Neural progenitor cell (in vitro differentiated cells): Measurements from ENCODE around the gene CDKN1A. TPM values are rescaled to one million over a fixed set of nuclear protein-coding genes. Genes with fewer than 3 reads are reported as not detected.

ENCODE experiments used
- DNase-seq: peaks from one replicate; pipeline ENCODE4 v3.0.0-alpha.2; 2016; ENCODE audit warnings: low spot score
- H2AFZ ChIP-seq: fragments of 200-600 bp; sonication (generic); replicated peaks from 2 replicates; pipeline ENCODE4 v1.6.1; 2016; ENCODE audit warnings: antibody characterized with exemption
- H3F3A ChIP-seq: fragments of 200-600 bp; sonication (generic); 2 replicates; pipeline ENCODE4 v1.6.1; 2016; ENCODE audit warnings: antibody characterized with exemption, low read depth
- H3K27ac ChIP-seq: fragments of 200-600 bp; sonication (generic); 2 replicates; pipeline ENCODE4 v1.5.1; 2016; ENCODE audit warnings: mild to moderate bottlenecking
- H3K27me3 ChIP-seq: fragments of 200-600 bp; sonication (generic); 2 replicates; pipeline ENCODE4 v1.6.1; 2016; ENCODE audit warnings: mild to moderate bottlenecking, moderate library complexity
- H3K36me3 ChIP-seq: fragments of 200-600 bp; sonication (generic); 2 replicates; pipeline ENCODE4 v1.5.1; 2016
- H3K4me1 ChIP-seq: fragments of 200-600 bp; sonication (generic); 2 replicates; pipeline ENCODE4 v1.6.1; 2016; ENCODE audit warnings: mixed run types
- H3K4me2 ChIP-seq: fragments of 200-600 bp; sonication (generic); 2 replicates; pipeline ENCODE4 v1.6.1; 2016
- H3K4me3 ChIP-seq: fragments of 200-600 bp; sonication (generic); 2 replicates; pipeline ENCODE4 v1.5.1; 2016
- H3K79me2 ChIP-seq: fragments of 200-600 bp; sonication (generic); 2 replicates; pipeline ENCODE4 v1.6.1; 2016; ENCODE audit warnings: low read depth
- H3K9ac ChIP-seq: fragments of 200-600 bp; sonication (generic); 2 replicates; pipeline ENCODE4 v1.6.1; 2016
- H3K9me3 ChIP-seq: fragments of 200-600 bp; sonication (generic); 2 replicates; pipeline ENCODE4 v1.5.1; 2016; ENCODE audit warnings: low read depth
- H4K20me1 ChIP-seq: fragments of 200-600 bp; sonication (generic); 2 replicates; pipeline ENCODE4 v1.6.1; 2016; ENCODE audit warnings: low read depth
- H3K27ac Mint-ChIP-seq: 3 replicates; pipeline ENCODE4 v1.8.0; 2021; ENCODE audit warnings: mixed read lengths
- H3K27me3 Mint-ChIP-seq: 2 replicates; pipeline ENCODE4 v1.8.0; 2022; ENCODE audit warnings: low read depth, mild to moderate bottlenecking, inconsistent platforms, moderate library complexity, mixed read lengths; ENCODE audit not compliant: insufficient read depth
- H3K36me3 Mint-ChIP-seq: 3 replicates; pipeline ENCODE4 v1.8.0; 2021; ENCODE audit warnings: mixed read lengths
- H3K4me1 Mint-ChIP-seq: 3 replicates; pipeline ENCODE4 v1.8.0; 2021; ENCODE audit warnings: mixed read lengths
- H3K4me3 Mint-ChIP-seq: 3 replicates; pipeline ENCODE4 v1.8.0; 2021; ENCODE audit warnings: mild to moderate bottlenecking, moderate library complexity, mixed read lengths
- H3K9me3 Mint-ChIP-seq: 3 replicates; pipeline ENCODE4 v1.8.0; 2020; ENCODE audit warnings: mixed read lengths
- EZH2 ChIP-seq: fragments of 200-600 bp; sonication (generic); IDR thresholded peaks from 2 replicates; pipeline ENCODE4 v1.6.1; 2017; ENCODE audit warnings: antibody characterized with exemption, mild to moderate bottlenecking, moderate library complexity
- EZH2phosphoT487 ChIP-seq: fragments of 200-600 bp; sonication (generic); IDR thresholded peaks from 2 replicates; pipeline ENCODE4 v1.6.1; 2017; ENCODE audit warnings: antibody characterized with exemption
- total RNA-seq: library from RNA; depleted of rRNA; stranded (reverse); fragments of >200 nt; gene quantifications from 2 replicates; pipeline ENCODE4 v1.2.3, GENCODE V29; 2015; ENCODE audit warnings: low replicate concordance
- TF ChIP-seq, protein P1 (sequence below): fragments of 200-600 bp; sonication (generic); IDR thresholded peaks from 2 replicates; pipeline ENCODE4 v1.5.1; 2017; ENCODE audit warnings: antibody characterized with exemption, mild to moderate bottlenecking

The CDKN1A gene
- 7.0 and 14.1 TPM in 2 replicates for total RNA-seq

DNA sequence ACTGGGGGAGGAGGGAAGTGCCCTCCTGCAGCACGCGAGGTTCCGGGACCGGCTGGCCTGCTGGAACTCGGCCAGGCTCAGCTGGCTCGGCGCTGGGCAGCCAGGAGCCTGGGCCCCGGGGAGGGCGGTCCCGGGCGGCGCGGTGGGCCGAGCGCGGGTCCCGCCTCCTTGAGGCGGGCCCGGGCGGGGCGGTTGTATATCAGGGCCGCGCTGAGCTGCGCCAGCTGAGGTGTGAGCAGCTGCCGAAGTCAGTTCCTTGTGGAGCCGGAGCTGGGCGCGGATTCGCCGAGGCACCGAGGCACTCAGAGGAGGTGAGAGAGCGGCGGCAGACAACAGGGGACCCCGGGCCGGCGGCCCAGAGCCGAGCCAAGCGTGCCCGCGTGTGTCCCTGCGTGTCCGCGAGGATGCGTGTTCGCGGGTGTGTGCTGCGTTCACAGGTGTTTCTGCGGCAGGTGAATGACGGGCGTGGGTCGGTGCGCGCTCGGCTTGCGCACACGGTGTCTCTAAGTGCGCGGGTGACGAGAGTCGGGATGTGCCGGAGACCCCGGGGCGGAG lies at the start of gene CDKN1A:
Gene CDKN1A, plus strand, starts transcription at position 227 of the 555 bp plus-strand sequence. CDS start 5,388 bp downstream, outside the sequence.
- no peaks in the 10 kb centered on the region for H3K36me3 Mint-ChIP-seq
- Histone ChIP-seq H3K4me1 (peaks cover 32% of the 10 kb centered on the region), H3K4me2 (peak within 1 kb of the TSS; percentile 86), H3F3A (peaks cover 39% of the 10 kb centered on the region), H3K36me3 (no peaks in the 10 kb centered on the region), H3K9me3 (no peaks in the 10 kb centered on the region), H3K79me2 (peaks cover 47% of the 10 kb centered on the region), H3K9ac (no peak within 1 kb of the TSS), H3K27me3 (peaks cover 25% of the 10 kb centered on the region), H3K27ac (no peak within 1 kb of the TSS), H2AFZ (peak within 1 kb of the TSS; percentile 58), H4K20me1 (peaks cover 31% of the 10 kb centered on the region), H3K4me3 (peak within 1 kb of the TSS; percentile 65)
- peaks cover 47% of the 10 kb centered on the region for H3K27me3 Mint-ChIP-seq
- H3K27ac Mint-ChIP-seq = no peak within 1 kb of the TSS
- H3K4me3 Mint-ChIP-seq = peak within 1 kb of the TSS; percentile 83
- no peak for TF ChIP-seq EZH2
- TF ChIP-seq EZH2phosphoT487 = no peak
- TF ChIP-seq, protein P1, sequence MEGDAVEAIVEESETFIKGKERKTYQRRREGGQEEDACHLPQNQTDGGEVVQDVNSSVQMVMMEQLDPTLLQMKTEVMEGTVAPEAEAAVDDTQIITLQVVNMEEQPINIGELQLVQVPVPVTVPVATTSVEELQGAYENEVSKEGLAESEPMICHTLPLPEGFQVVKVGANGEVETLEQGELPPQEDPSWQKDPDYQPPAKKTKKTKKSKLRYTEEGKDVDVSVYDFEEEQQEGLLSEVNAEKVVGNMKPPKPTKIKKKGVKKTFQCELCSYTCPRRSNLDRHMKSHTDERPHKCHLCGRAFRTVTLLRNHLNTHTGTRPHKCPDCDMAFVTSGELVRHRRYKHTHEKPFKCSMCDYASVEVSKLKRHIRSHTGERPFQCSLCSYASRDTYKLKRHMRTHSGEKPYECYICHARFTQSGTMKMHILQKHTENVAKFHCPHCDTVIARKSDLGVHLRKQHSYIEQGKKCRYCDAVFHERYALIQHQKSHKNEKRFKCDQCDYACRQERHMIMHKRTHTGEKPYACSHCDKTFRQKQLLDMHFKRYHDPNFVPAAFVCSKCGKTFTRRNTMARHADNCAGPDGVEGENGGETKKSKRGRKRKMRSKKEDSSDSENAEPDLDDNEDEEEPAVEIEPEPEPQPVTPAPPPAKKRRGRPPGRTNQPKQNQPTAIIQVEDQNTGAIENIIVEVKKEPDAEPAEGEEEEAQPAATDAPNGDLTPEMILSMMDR = no peak
- no peaks in the 10 kb centered on the region for H3K9me3 Mint-ChIP-seq
- H3K4me1 Mint-ChIP-seq = peaks cover 21% of the 10 kb centered on the region
- peak; percentile 97 for DNase-seq

DNA sequence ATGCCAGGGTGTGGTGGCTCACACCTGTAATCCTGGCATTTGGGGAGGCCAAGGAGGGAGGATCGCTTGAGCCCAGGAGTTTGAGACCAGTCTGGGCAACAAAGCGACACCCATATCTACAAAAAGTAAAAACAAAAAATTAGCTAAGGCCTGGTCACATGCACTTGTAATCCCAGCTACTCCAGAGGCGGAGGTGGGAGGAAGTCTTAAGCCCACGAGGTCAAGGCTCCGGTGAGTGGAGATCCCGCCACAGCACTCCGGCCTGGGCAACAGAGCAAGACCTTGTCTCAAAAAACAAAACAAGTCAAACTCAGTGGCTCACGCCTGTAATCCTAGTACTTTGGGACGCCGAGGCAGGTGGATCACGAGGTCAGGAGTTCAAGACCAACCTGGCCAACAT lies 48.7 kb upstream of the CDKN1A start:
- Mint-ChIP-seq H3K9me3 (no peaks in the 10 kb centered on the region), H3K4me3 (no peak overlapping the region), H3K27ac (no peak overlapping the region), H3K4me1 (peaks cover 12% of the 10 kb centered on the region), H3K27me3 (peaks cover 2% of the 10 kb centered on the region), H3K36me3 (no peaks in the 10 kb centered on the region)
- no peak for DNase-seq
- no peak overlapping the region for H3K4me2 ChIP-seq
- H3K9me3 ChIP-seq = no peaks in the 10 kb centered on the region
- no peak overlapping the region for H3K4me3 ChIP-seq
- no peak overlapping the region for H3K27ac ChIP-seq
- TF ChIP-seq EZH2 (no peak), EZH2phosphoT487 (no peak)
- TF ChIP-seq, protein P1 = no peak
- no peaks in the 10 kb centered on the region for H3K36me3 ChIP-seq
- no peak overlapping the region for H3K9ac ChIP-seq
- no peak overlapping the region for H2AFZ ChIP-seq
- no peaks in the 10 kb centered on the region for H3F3A ChIP-seq
- no peaks in the 10 kb centered on the region for H4K20me1 ChIP-seq
- H3K27me3 ChIP-seq = no peaks in the 10 kb centered on the region
- no peaks in the 10 kb centered on the region for H3K79me2 ChIP-seq
- H3K4me1 ChIP-seq = no peaks in the 10 kb centered on the region

DNA sequence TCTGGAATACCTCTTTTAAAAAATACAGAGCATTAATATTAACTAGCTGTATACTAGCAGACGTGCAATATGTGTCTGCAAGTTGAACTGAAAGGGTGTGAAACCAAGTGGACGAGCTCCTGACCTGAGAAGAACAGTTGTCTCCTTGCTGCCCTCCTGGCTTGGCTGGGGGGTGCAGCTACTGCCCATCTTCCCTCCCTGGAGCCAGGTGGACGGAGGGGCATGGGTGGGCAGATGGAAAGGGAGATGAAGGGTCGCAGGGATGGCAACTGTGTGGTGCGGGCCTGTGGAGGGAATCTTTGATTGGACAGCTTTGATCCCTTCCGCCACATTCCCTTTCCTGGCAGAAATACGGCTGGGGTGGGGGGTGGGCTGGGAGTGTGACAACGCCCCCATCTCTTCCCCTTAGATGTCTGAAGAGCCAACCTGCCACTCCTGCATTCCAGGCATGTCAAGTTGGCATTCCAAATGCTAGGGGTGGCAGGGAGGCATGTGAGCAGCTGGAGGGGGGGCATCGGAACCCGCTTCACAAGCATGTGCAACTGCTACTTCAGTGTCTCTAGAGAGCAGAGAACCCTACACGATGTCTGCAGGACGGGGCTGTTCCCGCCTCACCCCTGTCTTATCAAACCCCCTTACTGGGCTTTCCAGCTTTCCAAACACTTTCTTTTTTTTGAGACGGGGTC lies 47.0 kb upstream of the CDKN1A start:
- Histone ChIP-seq H3K9ac (no peak overlapping the region), H3K4me2 (no peak overlapping the region), H3K4me1 (no peaks in the 10 kb centered on the region), H3K4me3 (no peak overlapping the region), H3K9me3 (no peaks in the 10 kb centered on the region), H4K20me1 (no peaks in the 10 kb centered on the region), H3F3A (no peaks in the 10 kb centered on the region), H3K79me2 (no peaks in the 10 kb centered on the region), H3K27me3 (no peaks in the 10 kb centered on the region), H2AFZ (no peak overlapping the region), H3K36me3 (no peaks in the 10 kb centered on the region), H3K27ac (no peak overlapping the region)
- H3K27me3 Mint-ChIP-seq = peaks cover 2% of the 10 kb centered on the region
- H3K4me3 Mint-ChIP-seq = no peak overlapping the region
- TF ChIP-seq, protein P1 = no peak
- no peak for TF ChIP-seq EZH2
- no peak for TF ChIP-seq EZH2phosphoT487
- H3K36me3 Mint-ChIP-seq = no peaks in the 10 kb centered on the region
- H3K27ac Mint-ChIP-seq = no peak overlapping the region
- no peak for DNase-seq
- peaks cover 19% of the 10 kb centered on the region for H3K4me1 Mint-ChIP-seq
- H3K9me3 Mint-ChIP-seq = no peaks in the 10 kb centered on the region
